HG02852 (cell line): Measurements from ENCODE around the gene RNF217.
"Not testable (repeated sequence)": the region's sequence is repeated elsewhere in the genome, so short reads cannot be mapped to it uniquely, and the experiment has no call there.

Experiments
- ATAC-seq: cut with Tn5 transposase; IDR thresholded peaks from one replicate; pipeline ENCODE4 v1.9.1; 2021; ENCODE audit warnings: mild to moderate bottlenecking, moderate library complexity; ENCODE audit not compliant: unreplicated experiment

The RNF217 gene

GRCh38 chr6:125013938-125014660 lies 51.9 kb downstream of the RNF217 start:
- ATAC-seq = no peak

- ATAC-seq = no peak
Measured at GRCh38 chr6:125014661-125014957, 52.4 kb downstream of the RNF217 start.

- no peak for ATAC-seq
Measured at GRCh38 chr6:125015152-125015551, 52.9 kb downstream of the RNF217 start.

- ATAC-seq = no peak
Measured at GRCh38 chr6:125018136-125018535, 55.9 kb downstream of the RNF217 start.

- no peak for ATAC-seq
Measured at GRCh38 chr6:125019281-125019680, 57.0 kb downstream of the RNF217 start.

- no peak for ATAC-seq
Measured at GRCh38 chr6:125019918-125020317, 57.7 kb downstream of the RNF217 start.

GRCh38 chr6:125020385-125020784 lies 58.1 kb downstream of the RNF217 start:
- no peak for ATAC-seq

- ATAC-seq = no peak
Measured at GRCh38 chr6:125022391-125022989, 60.3 kb downstream of the RNF217 start.

- ATAC-seq = no peak
Measured at GRCh38 chr6:125025164-125025854, 63.1 kb downstream of the RNF217 start.

- ATAC-seq = no peak
Measured at GRCh38 chr6:125027287-125027686, 65.0 kb downstream of the RNF217 start.

- ATAC-seq = no peak
Measured at GRCh38 chr6:125030969-125031368, 68.7 kb downstream of the RNF217 start.

GRCh38 chr6:125031385-125031784 lies 69.1 kb downstream of the RNF217 start:
- ATAC-seq = no peak

GRCh38 chr6:125034929-125035328 lies 72.7 kb downstream of the RNF217 start:
- not testable (repeated sequence) for ATAC-seq

GRCh38 chr6:125036486-125036885 lies 74.2 kb downstream of the RNF217 start:
- ATAC-seq = not testable (repeated sequence)

- no peak for ATAC-seq
Measured at GRCh38 chr6:125037827-125038226, 75.6 kb downstream of the RNF217 start.

GRCh38 chr6:125038925-125039324 lies 76.7 kb downstream of the RNF217 start:
- no peak for ATAC-seq

GRCh38 chr6:125041740-125042459 lies 79.7 kb downstream of the RNF217 start:
- no peak for ATAC-seq

- no peak for ATAC-seq
Measured at GRCh38 chr6:125044066-125044465, 81.8 kb downstream of the RNF217 start.

- ATAC-seq = no peak
Measured at GRCh38 chr6:125044667-125045066, 82.4 kb downstream of the RNF217 start.

GRCh38 chr6:125046107-125046925 lies 84.1 kb downstream of the RNF217 start:
- ATAC-seq = no peak

- ATAC-seq = no peak
Measured at GRCh38 chr6:125048274-125048673, 86.0 kb downstream of the RNF217 start.
